ENCODE measurements around the gene PEX26. TPM values are rescaled to one million over a fixed set of nuclear protein-coding genes. Genes with fewer than 3 reads are reported as not detected.
"Not testable (repeated sequence)": the region's sequence is repeated elsewhere in the genome, so short reads cannot be mapped to it uniquely, and the experiment has no call there.

Gene PEX26
- total and polyA plus RNA-seq, 2 of the 13 experiments (the other 11 are each of a cell fraction or from before 2014, with no cell fraction given), result 10.6 to 25.1 TPM

- TF ChIP-seq CSRNP2 (CRISPR knock-in tag; conservative IDR thresholded peaks at IDR 0.05; ENCODE audit: low read depth), result no peak
- TF ChIP-seq MAFG (CRISPR knock-in tag; IDR thresholded peaks at IDR 0.05), result no peak
- no peak for TF ChIP-seq ZEB1 (IDR thresholded peaks at IDR 0.05; ENCODE audit: insufficient replicate concordance, low read depth)
- TF ChIP-seq ZSCAN25 (CRISPR knock-in tag; IDR thresholded peaks at IDR 0.05), result no peak
- no peak for TF ChIP-seq ZNF605 (CRISPR knock-in tag; IDR thresholded peaks at IDR 0.05)
- no peak for TF ChIP-seq PHF21A (CRISPR knock-in tag; IDR thresholded peaks at IDR 0.05)
- no peak for TF ChIP-seq HOXA5 (CRISPR knock-in tag; IDR thresholded peaks at IDR 0.05)
Measured at GRCh38 chr22:18062421-18062820, 15.4 kb upstream of the PEX26 start (continued).

- Histone ChIP-seq H3K9me3 (ENCODE audit: low read length) (no peaks in the 10 kb centered on the region), H3K4me2 (ENCODE audit: low read depth, low read length) (no peak overlapping the region), H3K4me1 (ENCODE audit: insufficient read depth, low read length) (peaks cover 74% of the 10 kb centered on the region), H3K27ac (ENCODE audit: extremely low read length, insufficient read depth, low read length) (no peak overlapping the region), H2AFZ (ENCODE audit: low read length) (no peak overlapping the region), H3K9ac (ENCODE audit: insufficient read depth, low read depth, low read length) (no peak overlapping the region), H4K20me1 (ENCODE audit: insufficient read depth, low read length) (no peaks in the 10 kb centered on the region), H3K4me3 (replicated peaks in 1 of 3; ENCODE audit: insufficient read depth in 1 of 3, low read depth in 2 of 3, low read length in 3 of 3) (no peak overlapping the region), H3K79me2 (ENCODE audit: insufficient read depth, low read length) (no peaks in the 10 kb centered on the region), H3K27me3 (ENCODE audit: control insufficient read depth in 1 of 2, insufficient read depth in 2 of 2, low read length in 2 of 2) (no peaks in the 10 kb centered on the region), H3K36me3 (replicated peaks in 1 of 2; ENCODE audit: control insufficient read depth in 1 of 2, insufficient read depth in 2 of 2, low read length in 2 of 2) (no peaks in the 10 kb centered on the region)
- CTCF ChIA-PET (ENCODE audit: low intra/inter-chr PET ratio, low total read pairs), result no interaction called here
- no peak for TF ChIP-seq DR1 (CRISPR knock-in tag; IDR thresholded peaks at IDR 0.05)
- TF ChIP-seq ZNF777 (CRISPR knock-in tag; IDR thresholded peaks at IDR 0.05), result no peak
- no peak for TF ChIP-seq ZNF546 (CRISPR knock-in tag; conservative IDR thresholded peaks at IDR 0.05)
- BruUV-seq (replicated peaks), result no TSS peak
- 88% methylated on average over 4 of the region's 7 CpGs for WGBS (ENCODE audit: low lambda C conversion rate)
- ATAC-seq (no peak), FAIRE-seq (no peak), DNase-seq (ENCODE audit: low spot score) (no peak)
- POLR2A ChIA-PET, result interaction anchor here (0.7 to 4.0 kb wide), 4 partner anchors 13 to 68 kb away, joined by 3 to 57 read pairs (median 4); partner anchors contain the start of gene PEX26
- in situ Hi-C loops (cut with HindIII; ENCODE audit: extremely low pct_ligation_motif_present, low pct_unique_long_range_greater_than_20kb) (no loop called here), intact Hi-C loops (cut with micrococcal nuclease; ENCODE audit: unreplicated experiment) (no loop called here)
Measured at GRCh38 chr22:18063306-18063705, 14.5 kb upstream of the PEX26 start.

- DNase-seq (ENCODE audit: low spot score); H3K4me2 ChIP-seq (ENCODE audit: low read depth, low read length); H3K9ac ChIP-seq (ENCODE audit: insufficient read depth, low read depth, low read length); H3K36me3 ChIP-seq (replicated peaks in 1 of 2; ENCODE audit: control insufficient read depth in 1 of 2, insufficient read depth in 2 of 2, low read length in 2 of 2); BruUV-seq (replicated peaks); CTCF ChIA-PET (ENCODE audit: low intra/inter-chr PET ratio, low total read pairs); ATAC-seq; H4K20me1 ChIP-seq (ENCODE audit: insufficient read depth, low read length); in situ Hi-C loops (cut with HindIII; ENCODE audit: extremely low pct_ligation_motif_present, low pct_unique_long_range_greater_than_20kb); FAIRE-seq; intact Hi-C loops (cut with micrococcal nuclease; ENCODE audit: unreplicated experiment); H3K4me3 ChIP-seq (replicated peaks in 1 of 3; ENCODE audit: insufficient read depth in 1 of 3, low read depth in 2 of 3, low read length in 3 of 3); H3K9me3 ChIP-seq (ENCODE audit: low read length); H2AFZ ChIP-seq (ENCODE audit: low read length); H3K27me3 ChIP-seq (ENCODE audit: control insufficient read depth in 1 of 2, insufficient read depth in 2 of 2, low read length in 2 of 2); H3K27ac ChIP-seq (ENCODE audit: extremely low read length, insufficient read depth, low read length); H3K79me2 ChIP-seq (ENCODE audit: insufficient read depth, low read length): not testable (repeated sequence)
- H3K4me1 ChIP-seq (ENCODE audit: insufficient read depth, low read length), result peaks cover 74% of the 10 kb centered on the region
- WGBS (ENCODE audit: low lambda C conversion rate), result 87% methylated on average over 6 of the region's 6 CpGs
- POLR2A ChIA-PET, result interaction anchor here (0.7 to 4.0 kb wide), 4 partner anchors 13 to 69 kb away, joined by 3 to 57 read pairs (median 4); partner anchors contain the start of gene PEX26
Measured at GRCh38 chr22:18063715-18064114, 14.1 kb upstream of the PEX26 start.
